Mucosa of descending colon (tissue), 3 donors: ENCODE data around the gene PRCD. TPM values are rescaled to one million over a fixed set of nuclear protein-coding genes. Genes with fewer than 3 reads are reported as not detected.

Experiments used
- ATAC-seq: fragments of 200-7000 bp; cut with Tn5 transposase; one replicate; pipeline ENCODE4 v1.9.1; 2020; ENCODE audit warnings: mild to moderate bottlenecking, moderate library complexity
- DNase-seq, 3 donors: peaks; one replicate each; pipeline ENCODE4 v3.0.0-alpha.2; 2020
- H3K36me3 ChIP-seq: fragments of 200-600 bp; one replicate; pipeline ENCODE4 v1.8.0; 2021; ENCODE audit warnings: low read depth, mild to moderate bottlenecking
- H3K4me1 ChIP-seq: fragments of 200-600 bp; one replicate; pipeline ENCODE4 v1.8.0; 2021; ENCODE audit warnings: low read depth, mild to moderate bottlenecking
- H3K4me3 ChIP-seq: fragments of 200-600 bp; one replicate; pipeline ENCODE4 v1.8.0; 2021; ENCODE audit warnings: mild to moderate bottlenecking
- H3K9me3 ChIP-seq: fragments of 200-600 bp; one replicate; pipeline ENCODE4 v1.8.0; 2021; ENCODE audit warnings: mild to moderate bottlenecking
- CTCF ChIP-seq: fragments of 200-600 bp; IDR thresholded peaks from one replicate; pipeline ENCODE4 v1.8.0; 2022; ENCODE audit warnings: antibody characterized with exemption, mild to moderate bottlenecking
- intact Hi-C, 2 donors: fragments of 100-400 bp; cut with DNase I in 1 of 2; cut with micrococcal nuclease in 1 of 2; formaldehyde crosslinking; loops; one replicate each; pipeline versions ENCODE4 v1.11.0 to v1.11.1; 2022; cut with DNase I, micrococcal nuclease
- total RNA-seq, 3 donors: library from RNA; stranded (reverse); fragmentation: NEBNext Ultra II Directional in 2 of 3; extraction: Animal tissue kit (Norgen Biotek cat#: 25700) in 2 of 3; gene quantifications; one replicate each; pipeline versions ENCODE4 v1.2.1 to v1.2.4, GENCODE V29; 2021 to 2023
- donor health status: DM: no; HTN: no; CAD: no; lungs with moderate emphysema.
- donor health status: DM: no; HTN: no; CAD: no.
- donor health status: DM: no; HTN: yes; CAD: no.

Gene PRCD
- total RNA-seq, 3 donors from 2014 or later = 1.0 to 4.8 (median 1.6) TPM

- Histone ChIP-seq H3K36me3 (no peaks in the 10 kb centered on the region), H3K9me3 (no peaks in the 10 kb centered on the region), H3K4me3 (no peak overlapping the region), H3K4me1 (peaks cover 30% of the 10 kb centered on the region)
- intact Hi-C loops = no loop called here
- TF ChIP-seq CTCF = no peak
- peak in 1 of 3 donors; percentile 31 for DNase-seq
- ATAC-seq = no peak
These were observed 3.1 kb upstream of the PRCD start for GRCh38 chr17:76536511-76537287.

- ATAC-seq = no peak
- intact Hi-C loops = no loop called here
- Histone ChIP-seq H3K36me3 (no peaks in the 10 kb centered on the region), H3K4me1 (peaks cover 30% of the 10 kb centered on the region), H3K9me3 (no peaks in the 10 kb centered on the region), H3K4me3 (no peak overlapping the region)
- DNase-seq = peak in 2 of 3 donors; percentile 33 to 56
- no peak for TF ChIP-seq CTCF
These were observed 2.6 kb upstream of the PRCD start for GRCh38 chr17:76537288-76537577.

- ATAC-seq (no peak), DNase-seq (peak in 2 of 3 donors; percentile 27 to 55)
- H3K4me1 ChIP-seq = peaks cover 29% of the 10 kb centered on the region
- TF ChIP-seq CTCF = no peak
- no peaks in the 10 kb centered on the region for H3K36me3 ChIP-seq
- intact Hi-C loops = no loop called here
- H3K4me3 ChIP-seq = no peak within 1 kb of the TSS
- H3K9me3 ChIP-seq = no peaks in the 10 kb centered on the region
These were observed 2.1 kb upstream of the PRCD start, which contains the start of gene CYGB for GRCh38 chr17:76537578-76538280. Gene CYGB (minus strand): TSS chr17:76537709. CDS start chr17:76537542, 167 bp downstream.

DNA sequence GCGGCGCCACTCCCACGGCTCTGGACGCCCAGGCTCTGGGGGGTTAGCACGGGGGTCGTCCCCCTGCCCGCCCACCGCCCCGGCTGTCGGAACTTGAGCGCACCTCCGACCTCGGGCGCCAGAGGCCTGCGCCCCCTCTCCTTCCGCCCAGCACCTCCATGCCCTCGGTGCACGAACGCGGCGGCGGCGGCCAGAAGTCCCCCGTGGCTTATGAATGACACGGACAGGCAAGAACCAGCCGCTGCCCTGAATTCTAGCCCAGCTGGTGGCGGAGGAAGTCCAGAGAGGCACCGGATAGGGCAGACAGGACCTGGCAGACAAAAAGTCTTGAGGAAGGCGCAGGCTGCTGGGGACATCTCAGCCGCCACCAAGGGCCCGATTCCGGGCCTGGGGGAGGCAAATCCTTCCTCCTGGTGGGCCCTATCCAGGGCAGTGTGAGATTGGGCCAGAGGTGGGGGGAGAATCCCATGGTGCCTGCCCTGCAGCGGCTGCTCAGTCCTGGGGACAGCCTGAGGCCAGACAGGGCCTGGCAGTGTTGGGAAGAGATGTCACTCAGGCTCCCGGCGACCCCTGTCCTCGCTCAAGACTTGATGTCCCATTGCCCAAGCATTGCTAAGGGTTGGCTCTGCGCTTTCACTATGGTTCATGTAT lies 1.4 kb upstream of the PRCD start:
- no peak overlapping the region for H3K4me3 ChIP-seq
- DNase-seq (peak in 2 of 3 donors; percentile 31 to 57), ATAC-seq (no peak)
- no peaks in the 10 kb centered on the region for H3K36me3 ChIP-seq
- no peaks in the 10 kb centered on the region for H3K9me3 ChIP-seq
- peaks cover 22% of the 10 kb centered on the region for H3K4me1 ChIP-seq
- TF ChIP-seq CTCF = no peak
- intact Hi-C loops = no loop called here

DNA sequence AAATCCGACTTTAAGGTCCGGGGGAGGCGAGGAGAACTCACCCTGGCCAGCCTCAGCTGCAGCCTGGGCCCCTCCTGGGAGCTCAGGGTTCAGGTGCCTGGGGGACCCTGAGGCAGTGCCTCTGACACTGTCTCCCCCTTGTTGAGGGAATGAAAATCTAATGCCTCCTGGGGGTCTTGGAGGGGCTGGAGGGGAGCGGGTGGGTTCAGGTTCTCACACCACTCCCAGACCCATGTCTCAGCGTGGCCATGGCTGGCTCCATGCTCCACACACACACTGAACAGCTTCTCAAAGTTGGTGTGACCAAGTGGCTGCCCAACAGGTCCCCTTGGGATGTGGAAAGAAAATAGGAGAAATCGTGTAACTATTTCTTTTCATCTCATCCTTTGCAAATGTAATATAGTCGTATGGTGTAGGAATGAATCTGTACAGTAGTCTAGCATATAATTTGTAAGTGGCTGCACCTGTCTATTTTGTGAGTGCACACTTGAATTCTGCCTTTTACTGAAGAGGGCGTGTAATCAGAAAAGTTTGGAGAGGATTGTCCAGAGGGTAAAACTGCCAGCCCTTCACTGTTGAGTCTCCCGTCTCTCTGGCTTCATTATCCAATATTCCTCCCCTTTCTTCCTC lies 788 bp upstream of the PRCD start:
- Histone ChIP-seq H3K9me3 (no peaks in the 10 kb centered on the region), H3K4me3 (no peak overlapping the region), H3K4me1 (peaks cover 18% of the 10 kb centered on the region), H3K36me3 (no peaks in the 10 kb centered on the region)
- TF ChIP-seq CTCF = no peak
- no peak for ATAC-seq
- intact Hi-C loops = no loop called here
- DNase-seq = peak in 1 of 3 donors; percentile 20
